T-helper 17 cell (primary cell): Measurements from ENCODE around the gene MYO9B. TPM values are rescaled to one million over a fixed set of nuclear protein-coding genes. Genes with fewer than 3 reads are reported as not detected.

Experiments
- ATAC-seq: fragments of 150-1000 bp; cut with Tn5 transposase; 2 replicates; pipeline ENCODE4 v1.10.0; 2021; ENCODE audit warnings: mild to moderate bottlenecking, moderate library complexity
- DNase-seq, 3 donors: peaks; one replicate each; pipeline versions ENCODE4 v3.0.0 to v3.0.0-alpha.2; 2020 to 2021
- H3K9me3 ChIP-seq: one replicate; pipeline ENCODE4 v1.7.0; 2013; ENCODE audit warnings: low read length, mild to moderate bottlenecking; ENCODE audit not compliant: control insufficient read depth, poor library complexity, severe bottlenecking
- H3K27ac Mint-ChIP-seq: one replicate; pipeline ENCODE4 v1.8.0; 2022; ENCODE audit warnings: mild to moderate bottlenecking, moderate library complexity, mixed read lengths
- H3K27me3 Mint-ChIP-seq: one replicate; pipeline ENCODE4 v1.8.0; 2022; ENCODE audit warnings: mixed read lengths
- H3K36me3 Mint-ChIP-seq: one replicate; pipeline ENCODE4 v1.8.0; 2022; ENCODE audit warnings: low read depth, mixed read lengths
- H3K4me1 Mint-ChIP-seq: one replicate; pipeline ENCODE4 v1.8.0; 2022; ENCODE audit warnings: mild to moderate bottlenecking, mixed read lengths
- H3K4me3 Mint-ChIP-seq: one replicate; pipeline ENCODE4 v1.8.0; 2022; ENCODE audit warnings: mild to moderate bottlenecking, moderate library complexity, mixed read lengths
- total RNA-seq, 4 donors: library from RNA in 2 of 4; stranded (reverse) in 2 of 4; gene quantifications; one replicate each; pipeline ENCODE4 v1.2.3 and lab custom pipeline; 2022 to 2026

The MYO9B gene
- total RNA-seq, 2 donors from 2014 or later, result 202 to 220 TPM

- Mint-ChIP-seq H3K36me3 (peaks cover 3% of the 10 kb centered on the region), H3K27ac (no peak overlapping the region), H3K27me3 (no peaks in the 10 kb centered on the region), H3K4me1 (peaks cover 7% of the 10 kb centered on the region), H3K4me3 (no peak overlapping the region)
- H3K9me3 ChIP-seq, result no peaks in the 10 kb centered on the region
- DNase-seq (no peak), ATAC-seq (no peak)
Observed at GRCh38 chr19:17118957-17119356, 43.4 kb downstream of the MYO9B start.

- H3K4me1 Mint-ChIP-seq, result peaks cover 22% of the 10 kb centered on the region
- ATAC-seq, result no peak
Observed at GRCh38 chr19:17121736-17122293, 46.2 kb downstream of the MYO9B start.

DNA sequence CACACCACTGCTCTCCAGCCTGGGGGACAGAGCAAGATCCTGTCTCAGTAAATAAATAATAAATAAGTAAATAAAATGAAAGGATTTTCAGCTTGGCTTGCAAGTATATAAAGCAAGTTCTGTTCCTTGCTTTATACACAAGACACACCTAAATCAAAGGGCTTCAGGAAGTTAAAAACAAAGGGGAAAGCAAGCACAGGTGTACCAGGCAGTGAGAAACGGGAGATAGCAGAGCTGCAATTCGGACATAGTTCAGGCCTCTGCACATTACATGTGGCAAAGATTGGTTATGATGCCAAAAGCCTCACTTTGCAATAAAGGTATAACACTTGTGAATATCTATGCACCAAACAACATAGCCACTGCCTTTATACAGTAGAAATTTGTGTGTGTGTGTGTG is 47.5 kb downstream of the MYO9B start:
- no peak overlapping the region for H3K4me3 Mint-ChIP-seq
- H3K27me3 Mint-ChIP-seq, result no peaks in the 10 kb centered on the region
- ATAC-seq (no peak), DNase-seq (no peak)
- H3K27ac Mint-ChIP-seq, result no peak overlapping the region
- peaks cover 2% of the 10 kb centered on the region for H3K36me3 Mint-ChIP-seq
- H3K4me1 Mint-ChIP-seq, result peaks cover 22% of the 10 kb centered on the region
- no peaks in the 10 kb centered on the region for H3K9me3 ChIP-seq

More at GRCh38 chr19:17121736-17122293, 46.2 kb downstream of the MYO9B start:
- H3K4me3 Mint-ChIP-seq, result no peak overlapping the region
- H3K27ac Mint-ChIP-seq, result no peak overlapping the region
- H3K9me3 ChIP-seq, result no peaks in the 10 kb centered on the region
- H3K27me3 Mint-ChIP-seq, result no peaks in the 10 kb centered on the region
- H3K36me3 Mint-ChIP-seq, result peaks cover 2% of the 10 kb centered on the region
- DNase-seq, result no peak

DNA sequence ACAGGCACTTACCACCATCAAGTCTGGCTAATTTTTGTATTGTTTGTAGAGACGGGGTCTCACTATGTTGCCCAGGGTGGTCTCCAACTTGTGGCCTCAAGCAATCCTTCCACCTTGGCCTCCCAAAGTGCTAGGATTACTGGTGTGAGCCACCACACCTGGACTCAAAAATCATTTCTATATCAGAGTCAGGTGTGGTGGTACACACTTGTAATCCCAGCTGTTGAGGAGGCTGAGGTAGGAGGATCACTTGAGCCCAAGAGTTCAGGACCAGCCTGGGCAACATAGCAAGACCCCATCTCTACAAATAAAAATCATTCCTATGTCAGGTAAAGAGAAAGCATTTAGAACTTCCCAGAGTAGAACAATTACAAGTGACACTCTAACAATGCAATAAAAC is 48.4 kb downstream of the MYO9B start:
- Mint-ChIP-seq H3K4me3 (no peak overlapping the region), H3K27ac (peak overlapping the region; percentile 98), H3K4me1 (peaks cover 22% of the 10 kb centered on the region)

DNA sequence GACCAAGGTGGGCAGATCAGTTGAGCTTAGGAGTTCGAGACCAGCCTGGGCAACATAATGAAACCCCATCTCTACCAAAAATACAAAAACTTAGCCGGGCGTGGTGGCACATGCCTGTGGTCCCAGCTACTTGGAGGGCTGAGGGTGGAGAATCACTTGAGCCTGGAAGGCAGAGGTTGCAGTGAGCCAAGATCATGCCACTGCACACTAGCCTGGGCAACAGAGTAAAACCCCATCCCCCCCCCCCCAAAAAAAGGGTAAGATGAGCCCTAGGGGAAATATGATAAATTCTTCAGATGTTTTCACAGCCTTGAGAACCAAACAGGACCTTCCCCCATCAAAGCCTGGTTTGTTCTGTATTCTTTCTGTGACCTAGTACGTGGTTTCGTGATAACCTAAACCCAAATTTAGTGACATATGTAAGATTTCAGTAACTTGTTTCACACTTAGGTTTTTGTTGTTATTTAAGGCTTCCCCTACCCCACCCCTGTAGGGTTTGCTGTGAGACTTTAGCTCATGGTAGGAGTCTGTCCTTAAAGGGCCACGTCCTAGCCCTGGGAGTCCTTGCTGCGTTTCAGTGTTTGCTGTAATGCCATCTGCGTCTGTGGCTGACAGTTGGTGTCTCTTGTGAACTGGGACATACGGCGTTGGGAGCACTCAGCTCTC is 49.6 kb downstream of the MYO9B start:
- DNase-seq (no peak), ATAC-seq (peak; percentile 77)
- H3K9me3 ChIP-seq, result no peaks in the 10 kb centered on the region
- H3K27ac Mint-ChIP-seq, result peak overlapping the region; percentile 98
- H3K36me3 Mint-ChIP-seq, result peaks cover 2% of the 10 kb centered on the region
- peak overlapping the region; percentile 91 for H3K4me3 Mint-ChIP-seq
- H3K4me1 Mint-ChIP-seq, result peaks cover 24% of the 10 kb centered on the region
- H3K27me3 Mint-ChIP-seq, result no peaks in the 10 kb centered on the region

More for the DNA sequence above, 48.4 kb downstream of the MYO9B start:
- no peak for DNase-seq
- H3K27me3 Mint-ChIP-seq, result no peaks in the 10 kb centered on the region
- peaks cover 2% of the 10 kb centered on the region for H3K36me3 Mint-ChIP-seq
- no peaks in the 10 kb centered on the region for H3K9me3 ChIP-seq
- no peak for ATAC-seq

- Mint-ChIP-seq H3K27ac (peak overlapping the region; percentile 98), H3K36me3 (peaks cover 2% of the 10 kb centered on the region), H3K4me1 (peaks cover 26% of the 10 kb centered on the region), H3K27me3 (no peaks in the 10 kb centered on the region), H3K4me3 (peak overlapping the region; percentile 91)
- ATAC-seq (peak; percentile 92), DNase-seq (peak; percentile 57 to 66 (median 62))
- no peaks in the 10 kb centered on the region for H3K9me3 ChIP-seq
Observed at GRCh38 chr19:17125728-17126677, 50.4 kb downstream of the MYO9B start.

DNA sequence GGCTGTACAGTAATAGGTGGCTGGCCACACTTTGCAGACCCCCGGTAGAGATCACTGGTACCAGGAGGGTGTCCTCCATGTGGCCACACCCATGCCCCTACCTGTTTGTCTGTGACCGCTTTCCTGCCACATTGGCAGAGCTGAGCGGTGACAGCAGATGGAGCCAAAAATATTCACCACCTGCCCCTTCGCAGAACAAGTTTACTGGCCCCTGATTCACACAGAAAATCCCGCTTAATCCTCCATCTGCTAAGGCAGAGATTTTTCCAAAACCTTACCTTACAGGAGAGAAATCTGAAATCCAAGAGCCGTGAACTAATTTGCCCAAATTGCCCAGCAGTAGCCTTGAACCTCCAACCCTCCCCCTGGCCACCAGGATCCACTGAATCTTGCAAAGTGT is 52.1 kb downstream of the MYO9B start:
- DNase-seq, result no peak
- Mint-ChIP-seq H3K36me3 (no peaks in the 10 kb centered on the region), H3K27ac (peak overlapping the region; percentile 85), H3K4me1 (peaks cover 24% of the 10 kb centered on the region), H3K4me3 (peak overlapping the region; percentile 75), H3K27me3 (no peaks in the 10 kb centered on the region)
- H3K9me3 ChIP-seq, result no peaks in the 10 kb centered on the region
- no peak for ATAC-seq

DNA sequence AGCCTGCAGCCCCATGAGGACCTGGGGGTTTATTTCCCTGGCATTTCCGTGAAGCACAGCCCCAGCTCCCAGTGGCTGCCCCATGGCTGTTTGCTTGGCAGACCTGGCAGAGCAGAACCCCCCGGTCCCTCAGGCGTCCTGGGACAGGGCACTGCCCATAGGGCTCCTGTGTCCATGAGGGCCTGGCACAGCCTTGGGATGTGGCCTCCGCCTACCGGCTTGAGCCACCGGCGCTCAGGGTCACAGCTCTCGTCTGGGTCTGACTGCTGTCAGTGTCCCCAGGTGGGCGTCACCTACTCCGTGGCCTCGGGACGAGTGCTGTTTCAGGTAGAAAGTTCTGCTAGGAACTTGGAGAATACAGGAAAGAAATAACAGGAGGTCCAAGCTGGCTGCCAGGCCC is 52.8 kb downstream of the MYO9B start:
- Mint-ChIP-seq H3K27ac (peak overlapping the region; percentile 43), H3K36me3 (no peaks in the 10 kb centered on the region), H3K27me3 (no peaks in the 10 kb centered on the region), H3K4me3 (no peak overlapping the region), H3K4me1 (peaks cover 24% of the 10 kb centered on the region)
- no peaks in the 10 kb centered on the region for H3K9me3 ChIP-seq
- ATAC-seq, result no peak
- DNase-seq, result no peak

DNA sequence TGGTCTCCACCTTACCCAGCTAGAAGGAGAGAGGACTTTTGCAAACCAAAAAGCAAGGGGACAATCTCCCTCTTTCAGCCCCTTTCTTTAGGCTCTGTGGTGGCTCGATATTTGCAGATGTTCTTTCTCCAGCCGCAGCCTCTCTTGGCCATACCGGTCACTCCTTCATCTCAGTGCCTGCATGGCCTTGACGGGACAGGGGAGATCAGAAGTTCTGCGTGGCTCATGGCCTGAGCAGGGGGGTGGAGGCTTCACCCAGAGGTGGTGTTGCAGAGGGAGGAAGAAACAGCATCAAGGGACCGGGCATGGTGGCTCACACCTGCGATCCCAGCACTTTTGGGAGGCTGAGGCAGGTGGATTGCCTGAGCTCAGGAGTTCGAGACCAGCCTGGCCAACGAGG is 53.2 kb downstream of the MYO9B start:
- no peak overlapping the region for H3K4me3 Mint-ChIP-seq
- no peaks in the 10 kb centered on the region for H3K9me3 ChIP-seq
- DNase-seq, result no peak
- no peak for ATAC-seq
- peak overlapping the region; percentile 43 for H3K27ac Mint-ChIP-seq
- no peaks in the 10 kb centered on the region for H3K36me3 Mint-ChIP-seq
- no peaks in the 10 kb centered on the region for H3K27me3 Mint-ChIP-seq
- H3K4me1 Mint-ChIP-seq, result peaks cover 23% of the 10 kb centered on the region

- ATAC-seq (no peak), DNase-seq (no peak)
- peaks cover 19% of the 10 kb centered on the region for H3K4me1 Mint-ChIP-seq
- no peak overlapping the region for H3K4me3 Mint-ChIP-seq
- no peaks in the 10 kb centered on the region for H3K9me3 ChIP-seq
- H3K27me3 Mint-ChIP-seq, result no peaks in the 10 kb centered on the region
- H3K27ac Mint-ChIP-seq, result peak overlapping the region; percentile 29
- H3K36me3 Mint-ChIP-seq, result no peaks in the 10 kb centered on the region
Observed at GRCh38 chr19:17129377-17129776, 53.8 kb downstream of the MYO9B start.

DNA sequence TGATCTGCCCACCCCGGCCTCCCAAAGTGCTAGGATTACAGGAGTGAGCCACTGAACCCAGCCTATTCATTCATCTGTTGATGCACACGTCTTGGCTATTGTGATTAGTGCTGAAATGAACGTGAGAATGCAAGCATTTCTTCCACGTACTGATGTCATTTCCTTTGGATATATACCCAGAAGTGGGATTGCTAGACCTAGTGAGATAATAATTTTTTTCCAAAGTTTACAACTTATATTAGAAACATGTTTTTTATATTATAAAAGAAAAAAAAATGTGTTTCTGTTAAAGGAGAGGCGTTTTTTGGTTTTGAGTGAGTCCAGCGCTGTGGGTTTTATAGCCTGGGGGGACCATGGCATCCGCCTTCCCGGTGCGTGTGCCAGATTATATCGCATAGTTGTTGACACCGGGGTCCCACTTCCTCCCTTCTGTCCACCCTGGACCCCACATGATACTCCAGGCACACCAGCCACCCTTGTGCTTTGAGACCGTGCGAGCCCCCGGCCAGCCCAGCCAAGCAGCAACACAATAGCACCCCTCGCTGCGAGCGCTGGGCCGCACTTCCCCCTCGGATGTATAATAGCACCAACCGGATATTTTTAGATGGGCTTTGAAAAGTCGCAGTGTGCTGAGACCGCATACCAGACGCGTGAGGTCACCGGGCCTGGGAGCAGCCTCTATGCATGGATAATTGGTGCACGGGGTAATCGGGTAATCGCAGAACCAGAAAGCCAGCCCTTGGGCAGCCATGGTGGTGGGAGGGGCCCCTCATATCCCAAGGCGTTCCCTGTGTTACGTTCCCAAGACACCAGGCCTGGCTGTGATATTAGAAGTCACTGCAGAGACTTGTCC is 59.6 kb downstream of the MYO9B start:
- ATAC-seq (peak; percentile 64), DNase-seq (no peak)
- peak overlapping the region; percentile 28 for H3K4me3 Mint-ChIP-seq
- H3K9me3 ChIP-seq, result no peaks in the 10 kb centered on the region
- peaks cover 6% of the 10 kb centered on the region for H3K4me1 Mint-ChIP-seq
- no peak overlapping the region for H3K27ac Mint-ChIP-seq
- H3K27me3 Mint-ChIP-seq, result no peaks in the 10 kb centered on the region
- no peaks in the 10 kb centered on the region for H3K36me3 Mint-ChIP-seq

- no peak for ATAC-seq
Observed at GRCh38 chr19:17136021-17136420, 60.4 kb downstream of the MYO9B start.

More at GRCh38 chr19:17136021-17136420, 60.4 kb downstream of the MYO9B start:
- no peaks in the 10 kb centered on the region for H3K9me3 ChIP-seq
- H3K27ac Mint-ChIP-seq, result peak overlapping the region; percentile 57
- H3K4me3 Mint-ChIP-seq, result no peak overlapping the region
- H3K4me1 Mint-ChIP-seq, result peaks cover 3% of the 10 kb centered on the region
- no peak for DNase-seq
- no peaks in the 10 kb centered on the region for H3K27me3 Mint-ChIP-seq
- H3K36me3 Mint-ChIP-seq, result no peaks in the 10 kb centered on the region
